ENCODE measurements around the gene RASGRP1.

Gene RASGRP1

DNA sequence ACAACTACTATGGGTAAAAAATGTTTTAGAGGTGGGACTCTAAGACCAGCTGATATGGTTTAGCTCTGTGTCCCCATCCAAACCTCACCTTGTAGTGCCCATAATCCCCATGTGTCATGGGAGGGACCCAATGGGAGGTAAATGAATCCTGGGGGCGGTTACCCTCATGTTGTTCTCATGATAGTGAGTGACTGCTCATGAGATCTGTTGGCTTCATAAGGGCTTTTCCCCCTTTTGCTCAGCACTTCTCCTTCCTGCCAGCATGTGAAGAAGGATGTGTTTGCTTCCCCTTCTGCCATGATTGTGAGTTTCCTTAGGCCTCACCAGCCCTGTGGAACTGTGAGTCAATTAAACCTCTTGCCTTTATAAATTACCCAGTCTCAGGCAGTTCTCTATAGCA is 65.0 kb downstream of the RASGRP1 start:
- DNase-seq, result no peak

DNA sequence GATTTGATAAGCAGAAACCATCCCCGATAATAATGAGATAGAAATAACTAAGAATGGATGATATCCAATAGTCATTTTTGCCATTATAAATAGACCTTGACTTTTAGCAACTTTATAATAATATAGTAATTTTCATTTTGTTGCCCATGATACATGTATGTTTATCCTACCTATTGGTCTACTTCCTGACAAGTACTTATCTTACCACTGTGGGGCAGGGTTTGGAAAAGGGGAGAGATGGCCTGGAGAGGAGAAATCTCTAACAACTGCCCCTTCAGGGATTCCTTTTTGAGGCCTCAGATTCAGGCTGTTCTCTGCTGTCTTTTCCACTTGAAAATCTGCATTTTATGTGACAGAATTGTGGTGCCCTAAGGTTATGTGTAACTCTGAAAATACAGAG is 68.5 kb downstream of the RASGRP1 start:
- no peak for DNase-seq

DNA sequence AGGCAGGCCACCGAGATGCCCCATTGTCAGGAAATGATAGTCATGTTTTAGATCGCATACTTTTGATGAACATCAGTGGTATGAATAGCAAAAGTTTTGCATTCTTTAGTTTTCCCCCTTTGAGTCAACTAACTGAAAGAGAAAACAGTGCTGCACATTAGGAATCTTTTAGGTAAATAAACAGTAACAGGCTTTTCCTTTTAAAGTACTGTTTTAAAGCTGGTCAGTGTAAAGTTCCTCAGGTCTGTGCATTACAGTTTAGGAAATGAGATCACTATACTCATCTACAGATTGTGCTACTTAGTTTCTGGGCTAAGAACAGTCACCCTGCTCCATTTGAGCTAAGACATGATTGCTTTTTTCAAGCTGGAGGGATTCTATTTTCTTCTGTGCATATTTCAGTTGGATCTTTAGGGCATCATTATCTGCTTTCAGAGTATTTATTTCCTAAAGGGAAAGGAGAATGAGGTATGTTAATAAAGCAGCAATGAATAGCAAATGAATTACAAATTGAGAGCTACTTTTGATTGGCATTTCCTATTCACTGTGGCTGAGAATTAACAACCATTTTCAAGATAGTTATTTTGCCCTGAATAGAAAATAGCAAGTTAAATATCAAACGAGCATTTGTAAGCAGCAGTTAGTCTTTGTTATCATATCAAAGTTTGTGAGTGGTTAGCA is 74.2 kb downstream of the RASGRP1 start:
- no peak for DNase-seq

DNA sequence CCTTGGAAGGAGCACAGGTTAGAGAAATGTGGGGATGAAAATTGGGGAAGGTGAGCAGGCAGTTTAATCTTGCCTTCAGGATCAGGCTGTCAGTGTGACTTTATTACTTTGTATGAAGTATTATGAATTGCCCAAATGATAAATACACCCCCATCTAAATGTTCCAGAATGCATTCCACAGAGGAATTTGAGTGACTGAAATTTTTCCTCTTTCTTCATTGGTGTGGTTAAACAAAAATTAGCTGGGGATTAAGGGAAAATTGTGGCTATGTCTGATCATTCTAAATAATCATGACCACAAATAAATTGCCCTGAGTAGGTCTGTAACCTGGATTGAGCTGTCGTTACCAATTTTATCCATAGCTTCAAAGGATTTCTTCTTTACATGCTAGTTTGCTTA is 77.2 kb downstream of the RASGRP1 start:
- DNase-seq, result no peak

DNA sequence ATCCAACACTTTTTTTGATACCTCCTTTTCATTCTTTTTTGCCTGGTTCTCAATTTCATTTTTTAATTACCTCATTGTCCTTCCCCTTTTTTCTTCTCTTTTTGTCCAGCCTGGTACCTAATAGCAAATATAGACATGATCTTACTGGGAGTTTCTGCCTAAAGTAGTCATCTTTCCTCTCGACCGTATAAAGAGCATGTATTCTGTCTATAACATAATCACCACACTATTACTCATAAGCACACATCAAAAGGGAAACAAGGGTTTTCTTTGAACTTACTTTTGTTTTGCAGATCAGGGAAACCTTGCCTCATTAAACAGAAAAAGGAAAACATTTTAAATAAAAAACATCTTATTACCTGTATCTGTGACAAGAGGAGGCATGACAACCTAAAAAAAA is 77.7 kb downstream of the RASGRP1 start:
- no peak for DNase-seq

DNA sequence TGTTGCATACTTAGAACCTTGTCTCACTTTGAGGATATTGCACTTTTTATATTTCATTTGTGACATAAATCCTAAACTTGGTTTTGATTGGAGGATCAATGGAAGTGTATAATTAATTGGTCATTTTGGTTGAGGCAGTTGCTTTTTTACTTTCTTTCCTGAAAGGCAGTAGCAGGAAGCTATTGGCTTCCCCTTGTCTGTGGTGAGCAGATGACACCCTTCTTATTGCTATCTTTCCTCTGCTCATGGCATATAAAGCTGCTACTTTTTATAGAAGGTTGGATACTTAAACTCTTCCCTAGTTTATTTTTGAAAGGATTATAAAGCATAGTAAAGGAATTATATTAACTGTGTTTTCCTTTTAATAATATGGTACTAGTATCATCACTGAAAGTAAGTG is 82.0 kb downstream of the RASGRP1 start:
- no peak for DNase-seq

DNA sequence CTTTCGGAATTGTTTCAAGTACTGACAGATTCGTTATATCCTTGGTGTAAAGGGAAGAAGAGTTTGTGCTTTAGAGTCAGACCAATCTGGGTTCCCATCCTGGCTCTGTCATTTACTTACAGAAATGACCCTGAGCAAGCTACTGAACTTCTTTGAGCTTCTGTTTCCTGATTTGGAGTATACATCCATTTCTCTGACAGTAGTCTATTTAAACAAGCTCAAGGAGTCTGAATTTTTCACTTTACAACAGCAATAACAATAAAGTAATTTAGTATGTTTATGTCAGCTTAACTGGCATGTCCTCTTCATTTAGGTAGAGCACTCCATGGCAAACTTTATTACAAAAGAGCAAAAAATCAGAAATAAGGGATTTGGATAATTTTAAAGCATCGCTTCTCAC is 82.9 kb downstream of the RASGRP1 start:
- no peak for DNase-seq

DNA sequence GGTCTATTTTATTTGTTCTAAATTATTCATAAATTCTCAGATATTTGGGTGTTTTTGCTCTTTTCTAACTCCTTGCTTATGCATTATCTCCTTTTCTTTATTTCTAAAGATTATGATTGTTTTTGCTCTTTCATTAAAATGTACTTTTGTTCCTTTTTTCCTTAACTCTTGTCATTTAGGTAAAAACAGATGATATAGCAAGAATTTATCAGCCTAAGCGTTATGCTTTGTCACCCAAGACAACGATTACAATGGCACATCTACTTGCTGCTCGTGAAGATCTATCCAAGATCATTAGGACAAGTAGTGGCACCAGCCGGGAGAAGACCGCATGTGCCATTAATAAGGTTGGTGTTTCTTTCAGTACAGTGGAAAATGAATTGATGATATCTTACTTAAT is 83.5 kb downstream of the RASGRP1 start:
- no peak for DNase-seq

DNA sequence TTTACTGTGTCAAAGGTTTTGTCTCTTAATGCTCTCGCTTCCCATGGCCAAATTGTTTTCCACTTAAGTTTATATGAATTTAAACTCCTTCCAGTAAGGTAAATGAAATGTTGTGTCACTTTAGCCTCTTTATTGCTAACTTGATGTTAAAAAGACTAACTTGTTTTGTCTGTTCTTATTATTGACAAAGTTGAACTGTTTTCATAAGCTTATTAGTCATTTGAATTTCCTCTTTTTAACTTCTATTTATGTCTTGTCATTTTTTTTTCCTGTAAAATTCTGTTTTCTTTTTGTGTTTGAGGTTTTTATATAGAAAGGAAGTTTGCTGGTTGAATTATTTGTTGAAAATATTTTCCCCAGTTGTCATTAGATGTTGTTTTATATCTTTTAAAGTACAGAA is 84.9 kb downstream of the RASGRP1 start:
- DNase-seq, result no peak

DNA sequence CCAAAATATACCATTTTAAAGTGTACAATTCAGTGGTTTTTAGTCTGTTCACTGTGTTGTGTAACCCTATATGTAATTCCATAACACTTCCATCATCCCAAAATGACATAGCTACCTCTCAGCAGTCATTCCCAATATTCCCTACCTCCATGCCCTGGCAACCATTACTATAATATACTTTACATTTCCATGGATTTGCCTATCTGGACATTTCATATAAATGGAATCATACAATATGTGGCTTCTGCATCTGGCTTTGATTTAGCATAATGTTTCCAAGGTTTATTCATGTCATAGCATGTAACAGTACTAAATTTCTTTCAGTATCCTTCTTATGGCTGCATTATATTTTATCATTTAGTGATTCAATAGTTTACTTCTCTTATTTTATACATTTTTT is 85.3 kb downstream of the RASGRP1 start:
- DNase-seq, result no peak

DNA sequence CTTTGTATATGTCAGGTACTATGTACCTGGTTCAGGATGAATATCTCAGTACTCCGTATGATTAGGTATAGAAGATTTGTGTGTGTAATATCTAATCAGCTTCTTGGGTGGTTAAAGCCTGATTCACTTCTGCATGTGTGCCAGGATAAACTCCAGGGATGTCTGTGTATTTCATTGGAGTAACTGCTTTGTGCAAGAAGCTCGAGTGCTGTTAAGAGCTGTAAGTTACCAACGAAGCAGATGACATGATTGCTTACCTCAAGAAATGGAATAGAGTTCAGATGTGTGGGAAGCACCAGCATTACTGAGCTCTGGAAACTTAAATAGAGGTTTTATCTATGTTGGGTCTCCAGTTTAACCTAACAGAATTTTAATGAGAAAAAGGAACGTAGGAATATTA is 87.0 kb downstream of the RASGRP1 start:
- DNase-seq, result no peak

DNA sequence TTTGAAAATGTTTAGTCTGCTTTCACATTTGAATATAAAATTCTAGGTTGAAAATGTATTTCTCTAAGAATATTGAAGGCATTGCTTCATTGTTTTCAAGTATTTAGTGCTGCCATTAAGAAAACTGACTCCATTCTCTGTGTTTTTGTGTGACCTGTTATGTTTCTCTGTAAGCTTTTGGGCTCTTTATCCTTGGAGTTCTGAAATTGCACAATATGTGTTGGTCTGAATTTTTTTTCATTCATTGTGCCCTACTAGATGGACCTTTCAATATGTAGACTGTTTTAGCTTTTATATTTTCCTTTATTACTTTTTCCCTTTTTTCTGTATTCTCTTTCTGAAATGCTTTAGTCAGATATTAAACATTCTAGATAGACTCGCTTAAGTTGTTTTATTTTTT is 88.5 kb downstream of the RASGRP1 start:
- DNase-seq, result no peak

DNA sequence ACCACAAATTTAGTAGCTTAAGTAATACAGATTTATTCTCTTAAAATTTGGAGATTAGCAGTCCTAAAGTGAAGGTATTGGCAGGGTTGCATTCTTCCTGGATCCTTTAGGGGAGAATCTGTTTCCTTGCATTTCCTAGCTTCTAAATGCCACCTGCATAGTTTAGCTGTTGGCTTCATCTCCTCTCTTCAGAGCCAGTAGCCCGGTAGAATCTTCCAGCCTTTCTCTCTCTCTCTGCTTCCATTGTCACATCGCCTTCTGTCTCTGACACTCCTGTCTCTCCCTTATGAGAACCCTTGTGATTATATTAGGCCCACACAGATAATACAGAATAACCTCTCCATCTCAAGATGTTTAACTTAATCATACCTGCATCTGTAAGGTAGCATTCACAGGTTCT is 89.3 kb downstream of the RASGRP1 start:
- no peak for DNase-seq

DNA sequence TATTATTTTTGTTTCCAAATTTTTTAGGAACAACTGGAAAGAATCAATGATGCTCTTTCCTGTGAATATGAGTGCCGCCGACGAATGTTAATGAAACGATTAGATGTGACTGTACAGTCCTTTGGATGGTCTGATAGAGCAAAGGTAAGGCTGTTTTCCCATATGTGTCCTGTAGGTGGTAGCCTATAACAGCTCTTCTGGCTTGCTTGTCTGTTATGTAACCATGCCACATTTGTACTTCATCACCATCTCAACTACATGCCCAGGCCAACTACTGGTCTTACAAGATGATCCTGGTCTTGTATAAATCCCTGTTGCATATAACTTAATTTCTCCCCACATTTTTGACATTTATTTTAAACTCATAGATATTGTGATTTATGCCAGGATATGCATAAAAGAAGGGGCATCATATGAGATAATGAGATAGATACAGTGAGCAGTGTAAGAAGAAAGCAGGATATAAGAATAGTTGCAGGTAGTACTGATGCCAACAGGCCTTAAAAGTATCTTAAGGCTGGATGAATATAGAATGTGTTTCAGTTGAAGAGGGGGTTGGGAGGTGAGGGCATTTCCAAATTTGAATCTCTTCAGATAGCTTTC is 90.4 kb downstream of the RASGRP1 start:
- no peak for DNase-seq

DNA sequence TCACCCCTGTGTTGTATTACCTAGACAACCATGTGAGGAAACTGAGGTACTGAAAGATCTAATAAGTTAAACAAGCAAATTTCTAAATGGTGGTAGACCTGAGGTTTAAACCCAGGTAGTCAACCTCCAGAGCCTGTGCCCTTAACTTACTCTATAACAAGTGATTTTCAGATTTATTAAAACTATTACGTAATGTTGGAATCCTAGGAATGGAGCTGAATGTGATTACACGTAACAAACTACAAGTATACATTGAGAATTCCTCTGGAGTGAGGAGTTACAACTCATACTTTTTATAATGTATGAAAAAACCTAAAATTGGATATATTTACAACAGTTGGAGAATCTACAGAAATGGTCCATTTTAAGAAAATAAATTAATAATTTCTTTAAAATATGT is 92.6 kb downstream of the RASGRP1 start:
- DNase-seq, result no peak

DNA sequence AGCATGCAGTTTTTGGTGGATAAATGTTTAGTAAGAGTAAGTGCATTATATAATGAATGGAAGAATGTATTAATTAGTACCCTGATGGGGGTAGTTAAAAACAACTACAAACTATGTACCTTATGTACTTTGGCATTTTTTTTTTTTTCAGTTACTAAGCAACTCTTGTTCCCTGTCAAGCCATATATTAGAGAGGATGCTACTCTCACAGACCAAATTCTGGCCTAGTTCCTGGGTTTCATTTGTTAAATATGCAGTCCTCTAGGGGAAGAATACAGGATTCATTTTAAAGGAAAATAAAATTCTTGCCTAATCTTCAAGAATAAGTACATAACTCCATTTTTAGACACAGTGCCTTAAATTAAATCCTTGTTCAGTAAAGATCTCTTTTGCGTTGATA is 93.8 kb downstream of the RASGRP1 start:
- DNase-seq, result no peak

DNA sequence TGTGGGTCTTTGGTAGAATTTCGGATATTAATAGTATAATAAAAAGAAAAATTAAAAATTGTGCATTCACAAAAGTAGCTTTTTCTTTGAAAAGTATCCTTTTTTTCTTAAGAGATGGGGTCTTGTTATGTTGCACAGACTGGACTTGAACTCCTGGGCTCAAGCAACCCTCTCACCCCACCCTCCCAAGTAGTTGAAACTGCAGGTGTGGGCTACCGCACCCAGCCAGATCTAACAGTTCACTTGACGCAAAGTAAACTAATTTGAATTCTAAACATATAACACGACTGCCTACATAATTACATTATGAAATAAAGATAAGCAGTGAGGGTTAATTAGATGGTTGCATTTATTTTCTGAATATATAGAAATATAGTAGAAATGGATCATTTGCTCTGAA is 99.9 kb downstream of the RASGRP1 start:
- DNase-seq, result no peak

DNA sequence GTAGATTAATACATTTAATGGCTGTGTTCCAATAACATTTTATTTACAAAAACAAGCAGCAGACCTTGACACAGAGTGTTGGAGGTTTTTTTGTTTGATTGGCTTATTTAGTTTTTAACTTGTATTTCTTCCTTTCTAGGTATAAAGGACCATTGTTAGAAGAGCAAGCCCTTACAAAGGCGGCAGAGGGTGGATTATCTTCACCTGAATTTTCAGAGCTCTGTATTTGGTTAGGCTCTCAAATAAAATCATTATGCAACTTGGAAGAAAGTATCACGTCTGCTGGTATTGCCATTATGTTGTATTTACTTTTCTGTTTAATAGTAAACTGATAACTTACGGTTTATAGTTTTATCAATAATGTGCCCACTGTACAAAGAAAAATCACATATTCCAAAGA is 100.7 kb downstream of the RASGRP1 start:
- no peak for DNase-seq

DNA sequence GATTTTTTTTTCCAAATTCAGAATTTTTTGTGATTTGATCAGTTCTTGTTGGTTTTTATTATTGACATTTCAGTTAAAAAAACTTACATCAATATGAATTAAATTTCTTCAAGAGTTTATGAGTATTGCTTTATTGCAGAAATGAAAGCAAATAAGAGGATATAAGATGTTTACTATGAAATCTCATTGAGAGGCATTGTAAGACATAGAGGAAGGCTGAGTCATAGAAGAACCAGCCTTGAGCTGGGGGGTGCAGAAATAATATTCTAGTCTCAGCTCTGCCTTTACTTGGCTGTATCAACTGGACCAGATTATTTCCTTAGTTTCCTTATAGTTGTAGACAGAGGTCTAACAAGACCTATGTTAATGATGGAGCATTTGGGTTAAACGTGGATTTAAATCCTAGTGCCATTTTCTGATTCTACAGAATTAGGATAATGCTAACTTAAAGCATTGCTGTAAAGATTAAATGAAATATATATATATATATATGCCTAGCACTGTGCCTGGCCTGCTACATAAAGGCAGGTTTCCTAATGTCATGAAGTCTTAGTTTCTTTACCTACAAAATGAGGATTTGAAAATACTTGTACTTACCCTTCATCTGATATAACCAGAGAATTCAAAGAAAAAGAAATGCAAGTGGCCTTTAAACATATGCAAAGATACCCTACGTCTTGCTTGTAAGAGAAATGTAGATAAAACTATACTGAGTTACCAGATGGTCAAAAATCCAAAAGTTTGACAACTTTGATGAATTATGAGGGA is 103.4 kb downstream of the RASGRP1 start:
- no peak for DNase-seq

DNA sequence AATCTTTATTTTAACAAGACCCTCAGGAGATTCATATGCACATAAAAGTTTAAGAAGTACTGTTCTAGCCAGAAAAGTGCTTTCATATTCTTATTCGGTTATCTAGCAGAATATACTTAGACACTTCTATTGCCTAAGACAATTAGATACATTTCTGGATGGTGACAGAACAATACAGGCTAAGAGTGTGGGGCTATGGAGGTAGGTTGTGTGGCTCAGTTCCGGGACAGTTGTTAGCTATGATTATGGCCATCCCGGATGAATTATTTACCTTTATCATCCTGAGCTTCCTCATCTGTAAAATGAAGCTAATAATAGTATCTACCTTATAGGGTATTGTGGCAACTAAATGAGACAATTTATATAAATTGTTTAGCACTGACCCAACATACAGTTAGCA is 104.1 kb downstream of the RASGRP1 start:
- no peak for DNase-seq

DNA sequence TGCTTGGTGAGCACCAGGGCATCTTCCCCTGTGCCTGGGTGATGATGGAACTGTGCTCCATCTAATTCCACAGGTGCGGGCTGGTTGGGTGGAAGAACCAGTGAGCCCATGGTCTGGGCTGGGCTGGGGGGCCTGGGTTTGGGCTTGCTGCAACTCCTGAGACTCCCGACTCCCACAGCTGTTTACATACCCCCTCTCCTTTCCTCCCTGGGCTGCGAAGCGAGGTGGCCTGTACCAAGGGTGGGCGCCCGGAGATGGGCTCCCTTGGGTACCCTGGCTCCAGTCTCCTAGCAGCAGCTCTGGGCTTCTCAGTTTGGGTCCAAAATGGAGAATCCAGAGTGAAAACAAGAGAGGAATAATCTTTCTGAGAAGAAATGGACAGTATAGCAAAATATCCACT is 105.1 kb downstream of the RASGRP1 start:
- no peak for DNase-seq

DNA sequence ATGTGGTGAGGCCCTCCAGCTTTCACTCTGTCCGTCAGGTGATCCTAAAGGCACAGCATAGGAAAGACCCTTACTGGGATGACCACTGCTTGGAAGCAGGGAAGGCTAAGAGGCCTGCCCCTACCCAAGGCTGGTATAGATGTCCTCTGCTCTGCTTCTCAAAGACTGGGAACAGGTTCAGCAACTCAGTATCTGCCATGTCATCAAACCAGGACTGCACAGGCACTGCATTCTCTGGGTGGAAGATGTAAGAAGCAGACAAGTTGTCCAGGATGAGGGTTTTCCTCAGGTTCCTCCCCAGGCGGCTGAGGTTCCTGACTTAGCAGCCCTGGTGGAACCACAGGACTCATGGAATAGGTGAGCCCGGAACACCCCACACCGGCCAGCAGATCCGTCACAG is 106.0 kb downstream of the RASGRP1 start:
- DNase-seq, result no peak

DNA sequence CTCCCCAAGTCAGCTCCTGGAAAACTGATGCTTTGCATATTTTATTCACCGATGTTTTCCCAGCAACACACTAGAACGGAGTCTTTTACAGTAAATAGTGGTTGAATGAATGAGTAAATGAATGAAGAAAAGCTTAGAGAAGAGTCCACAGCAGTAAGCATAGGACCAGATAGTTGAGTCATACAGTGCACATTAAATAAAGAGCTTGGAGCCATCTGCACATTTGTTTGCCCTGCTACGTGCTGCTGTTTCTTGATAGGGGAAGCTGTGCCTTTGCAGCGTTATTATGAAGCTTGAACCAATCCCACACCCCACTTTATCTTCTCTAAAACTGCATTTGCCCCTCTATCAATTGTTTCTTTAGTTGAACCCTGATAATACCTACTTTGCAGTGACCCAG is 109.5 kb downstream of the RASGRP1 start:
- no peak for DNase-seq

DNA sequence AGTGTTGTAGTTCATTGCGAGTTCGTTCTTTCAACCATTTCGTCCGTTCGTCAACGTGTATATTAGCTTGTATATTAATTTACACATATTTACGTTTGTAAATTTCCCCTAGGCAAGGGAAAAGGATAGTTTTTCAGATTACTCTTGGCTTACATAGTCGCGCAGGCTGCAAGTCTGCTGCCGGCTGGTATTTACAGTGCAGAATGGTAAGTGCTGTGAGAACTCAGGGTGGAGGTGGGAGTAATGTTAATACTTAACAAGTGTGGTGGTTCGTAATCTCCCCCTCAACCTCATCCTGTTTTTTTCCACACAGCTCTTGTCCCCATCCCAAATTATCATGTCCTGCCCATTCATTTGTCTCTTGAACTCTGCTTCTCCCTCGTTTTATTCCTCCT is 109.9 kb downstream of the RASGRP1 start:
- DNase-seq, result no peak

Data from activated effector memory CD4-positive, alpha-beta T cell treated with Interleukin-2 at 50 U/mL for 16 hours (primary cell).